NOMO-1 (cell line): ENCODE results near the gene FSHR.

Source experiments
- DNase-seq, 2 experiments: peaks; one replicate each; lab custom pipeline; 2025; ENCODE audit not compliant: unreplicated experiment in 2 of 2; lab: John Stamatoyannopoulos, UW

FSHR gene

GRCh38 chr2:49035481-49035880 lies 118.8 kb downstream of the FSHR start:
- no peak for DNase-seq

GRCh38 chr2:49033394-49034185 lies 120.7 kb downstream of the FSHR start:
- no peak for DNase-seq

- no peak for DNase-seq
These were observed 121.4 kb downstream of the FSHR start for GRCh38 chr2:49032936-49033335.

GRCh38 chr2:49032126-49032525 lies 122.2 kb downstream of the FSHR start:
- DNase-seq: no peak

- DNase-seq: no peak
These were observed 124.9 kb downstream of the FSHR start for GRCh38 chr2:49029406-49029805.

GRCh38 chr2:49028101-49028500 lies 126.2 kb downstream of the FSHR start:
- no peak for DNase-seq

GRCh38 chr2:49026706-49027105 lies 127.6 kb downstream of the FSHR start:
- DNase-seq: no peak

- DNase-seq: no peak
These were observed 133.0 kb downstream of the FSHR start for GRCh38 chr2:49021271-49021670.

- no peak for DNase-seq
These were observed 149.1 kb downstream of the FSHR start for GRCh38 chr2:49005261-49005660.

- DNase-seq: peak; percentile 49 to 79
These were observed 150.2 kb downstream of the FSHR start for GRCh38 chr2:49004036-49004626.

- no peak for DNase-seq
These were observed 151.1 kb downstream of the FSHR start for GRCh38 chr2:49003201-49003600.

GRCh38 chr2:49002750-49003149 lies 151.6 kb downstream of the FSHR start:
- no peak for DNase-seq

GRCh38 chr2:49000695-49001094 lies 153.6 kb downstream of the FSHR start:
- DNase-seq: no peak

- DNase-seq: no peak
These were observed 155.9 kb downstream of the FSHR start for GRCh38 chr2:48998449-48998848.

GRCh38 chr2:48993576-48993975 lies 160.7 kb downstream of the FSHR start:
- DNase-seq: no peak

GRCh38 chr2:48991415-48992131 lies 162.7 kb downstream of the FSHR start:
- peak; percentile 48 to 84 for DNase-seq

GRCh38 chr2:48984922-48985321 lies 169.4 kb downstream of the FSHR start:
- DNase-seq: no peak

- no peak for DNase-seq
These were observed 170.8 kb downstream of the FSHR start for GRCh38 chr2:48983551-48983950.

- DNase-seq: no peak
These were observed 171.4 kb downstream of the FSHR start for GRCh38 chr2:48982887-48983435.

GRCh38 chr2:48980846-48981245 lies 173.5 kb downstream of the FSHR start:
- no peak for DNase-seq

- no peak for DNase-seq
These were observed 174.6 kb downstream of the FSHR start for GRCh38 chr2:48979691-48980090.

- DNase-seq: no peak
These were observed 176.2 kb downstream of the FSHR start for GRCh38 chr2:48978131-48978530.
